HEK293 (cell line): Measurements from ENCODE around the gene IFI27L1.

Experiments
- BCL11B ChIP-seq: fragments of 450-650 bp; formaldehyde crosslinking; IDR thresholded peaks from 2 replicates; pipeline ENCODE4 v1.5.1; 2016; ENCODE audit warnings: low read depth, missing biosample characterization, missing genetic modification characterization
- GLI2 ChIP-seq: fragments of 450-650 bp; formaldehyde crosslinking; IDR thresholded peaks from 2 replicates; pipeline ENCODE4; 2017; ENCODE audit warnings: missing biosample characterization, missing genetic modification characterization, low read depth, borderline replicate concordance
- HOXA7 ChIP-seq: sonication (generic); formaldehyde crosslinking; IDR thresholded peaks from 2 replicates; pipeline ENCODE4 v1.8.1; 2022; ENCODE audit warnings: missing genetic modification reagents, borderline replicate concordance
- KLF9 ChIP-seq: fragments of 450-650 bp; formaldehyde crosslinking; IDR thresholded peaks from 2 replicates; pipeline ENCODE4 v1.5.1; 2016; ENCODE audit warnings: missing biosample characterization, missing genetic modification characterization, low read depth
- MYNN ChIP-seq: fragments of 450-650 bp; formaldehyde crosslinking; IDR thresholded peaks from 2 replicates; pipeline ENCODE4 v1.5.1; 2016; ENCODE audit warnings: missing biosample characterization, missing genetic modification characterization, borderline replicate concordance
- OSR2 ChIP-seq: fragments of 450-650 bp; formaldehyde crosslinking; IDR thresholded peaks from 2 replicates; pipeline ENCODE4 v1.5.1; 2016; ENCODE audit warnings: missing biosample characterization, missing genetic modification characterization
- TCF7L2 ChIP-seq: IDR thresholded peaks from 2 replicates; pipeline ENCODE4 v1.6.1; 2011; ENCODE audit warnings: low read depth, mild to moderate bottlenecking, inconsistent platforms, low read length, moderate library complexity, borderline replicate concordance
- TRIM28 ChIP-seq: IDR thresholded peaks from 2 replicates; pipeline ENCODE4 v1.6.1; 2011; ENCODE audit warnings: low read length, control low read depth, borderline replicate concordance
- ZBTB1 ChIP-seq: fragments of 450-650 bp; formaldehyde crosslinking; IDR thresholded peaks from 2 replicates; pipeline ENCODE4 v1.5.1; 2016; ENCODE audit warnings: missing biosample characterization, missing genetic modification characterization
- ZBTB7A ChIP-seq: fragments of 450-650 bp; formaldehyde crosslinking; IDR thresholded peaks from 2 replicates; pipeline ENCODE4 v1.5.1; 2016; ENCODE audit warnings: low read depth, missing biosample characterization, missing genetic modification characterization
- ZNF132 ChIP-seq: fragments of 450-650 bp; formaldehyde crosslinking; IDR thresholded peaks from 2 replicates; pipeline ENCODE4 v1.5.1; 2017; ENCODE audit warnings: missing biosample characterization, missing genetic modification characterization, borderline replicate concordance
- ZNF16 ChIP-seq: fragments of 450-650 bp; formaldehyde crosslinking; IDR thresholded peaks from 2 replicates; pipeline ENCODE4 v1.5.1; 2016; ENCODE audit warnings: low read depth, missing biosample characterization, missing genetic modification characterization
- ZNF2 ChIP-seq: fragments of 450-650 bp; formaldehyde crosslinking; IDR thresholded peaks from 2 replicates; pipeline ENCODE4 v1.5.1; 2016; ENCODE audit warnings: missing biosample characterization, missing genetic modification characterization
- ZNF335 ChIP-seq: fragments of 450-650 bp; formaldehyde crosslinking; conservative IDR thresholded peaks from 2 replicates; pipeline ENCODE4 v1.5.1; 2016; ENCODE audit warnings: missing biosample characterization, missing genetic modification characterization
- ZNF394 ChIP-seq: fragments of 450-650 bp; formaldehyde crosslinking; IDR thresholded peaks from 2 replicates; pipeline ENCODE4 v1.5.1; 2016; ENCODE audit warnings: missing biosample characterization, missing genetic modification characterization, mild to moderate bottlenecking, moderate library complexity, borderline replicate concordance
- ZNF521 ChIP-seq: fragments of 450-650 bp; formaldehyde crosslinking; IDR thresholded peaks from 2 replicates; pipeline ENCODE4 v1.5.1; 2017; ENCODE audit warnings: missing biosample characterization, mild to moderate bottlenecking, missing genetic modification characterization
- ZNF621 ChIP-seq: fragments of 450-650 bp; formaldehyde crosslinking; IDR thresholded peaks from 2 replicates; pipeline ENCODE4 v1.5.1; 2017; ENCODE audit warnings: missing biosample characterization, missing genetic modification characterization
- ZNF76 ChIP-seq: fragments of 450-650 bp; formaldehyde crosslinking; IDR thresholded peaks from 2 replicates; pipeline ENCODE4; 2016; ENCODE audit warnings: low read depth, missing biosample characterization, missing genetic modification characterization, borderline replicate concordance
- ZXDB ChIP-seq: fragments of 450-650 bp; formaldehyde crosslinking; IDR thresholded peaks from 2 replicates; pipeline ENCODE4 v1.5.1; 2016; ENCODE audit warnings: missing biosample characterization, missing genetic modification characterization
- TF ChIP-seq, protein P1 (sequence below): fragments of 450-650 bp; formaldehyde crosslinking; IDR thresholded peaks from 2 replicates; pipeline ENCODE4 v1.5.1; 2016; ENCODE audit warnings: missing biosample characterization, missing genetic modification characterization
- TF ChIP-seq, protein P2 (sequence below): fragments of 450-650 bp; formaldehyde crosslinking; IDR thresholded peaks from 2 replicates; pipeline ENCODE4 v1.5.1; 2017; ENCODE audit warnings: missing biosample characterization, missing genetic modification characterization
- TF ChIP-seq, protein P3 (sequence below): fragments of 450-650 bp; formaldehyde crosslinking; IDR thresholded peaks from 2 replicates; pipeline ENCODE4 v1.5.1; 2016; ENCODE audit warnings: missing biosample characterization, missing genetic modification characterization
- TF ChIP-seq, protein P4 (sequence below): fragments of 450-650 bp; formaldehyde crosslinking; IDR thresholded peaks from 2 replicates; pipeline ENCODE4 v1.5.1; 2017; ENCODE audit warnings: missing biosample characterization, missing genetic modification characterization
- TF ChIP-seq, protein P5 (sequence below): fragments of 450-650 bp; formaldehyde crosslinking; IDR thresholded peaks from 2 replicates; pipeline ENCODE4 v1.5.1; 2016; ENCODE audit warnings: missing biosample characterization, missing genetic modification characterization
- TF ChIP-seq, protein P6 (sequence below): fragments of 450-650 bp; formaldehyde crosslinking; IDR thresholded peaks from 2 replicates; pipeline ENCODE4 v1.5.1; 2016; ENCODE audit warnings: missing biosample characterization, missing genetic modification characterization
- TF ChIP-seq, protein P7 (sequence below): fragments of 450-650 bp; IDR thresholded peaks from 2 replicates; pipeline ENCODE4 v1.5.1; 2018; ENCODE audit warnings: missing biosample characterization, missing genetic modification characterization

Gene IFI27L1

DNA sequence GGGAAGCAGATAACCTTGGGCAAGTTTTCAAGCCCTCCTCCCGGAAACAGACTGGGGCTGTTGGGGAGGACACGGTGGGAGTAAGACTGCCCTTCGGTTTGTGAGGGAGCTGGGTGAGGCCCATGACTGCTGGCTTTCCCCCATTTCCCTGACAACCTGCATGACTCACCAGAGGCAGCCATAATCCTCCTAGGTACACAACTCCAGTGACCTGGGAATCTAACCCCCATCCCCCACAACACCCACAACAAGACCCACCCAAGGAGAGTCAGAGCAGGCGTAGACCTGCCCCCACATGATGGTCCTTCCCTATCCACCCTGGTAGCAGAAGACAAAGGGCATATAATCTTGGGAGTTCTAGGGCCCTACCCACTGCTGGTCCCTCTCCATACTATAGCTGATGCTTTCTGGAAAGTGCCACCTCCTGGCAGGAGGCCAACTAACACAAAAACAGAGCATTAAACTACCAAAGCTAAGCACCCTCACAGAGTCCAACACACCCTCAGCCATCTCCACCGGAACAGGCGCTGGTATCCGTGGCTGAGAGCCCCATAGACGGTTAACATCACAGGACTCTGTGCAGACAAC is 14.9 kb upstream of the IFI27L1 start (continued):
- TF ChIP-seq, protein P1, sequence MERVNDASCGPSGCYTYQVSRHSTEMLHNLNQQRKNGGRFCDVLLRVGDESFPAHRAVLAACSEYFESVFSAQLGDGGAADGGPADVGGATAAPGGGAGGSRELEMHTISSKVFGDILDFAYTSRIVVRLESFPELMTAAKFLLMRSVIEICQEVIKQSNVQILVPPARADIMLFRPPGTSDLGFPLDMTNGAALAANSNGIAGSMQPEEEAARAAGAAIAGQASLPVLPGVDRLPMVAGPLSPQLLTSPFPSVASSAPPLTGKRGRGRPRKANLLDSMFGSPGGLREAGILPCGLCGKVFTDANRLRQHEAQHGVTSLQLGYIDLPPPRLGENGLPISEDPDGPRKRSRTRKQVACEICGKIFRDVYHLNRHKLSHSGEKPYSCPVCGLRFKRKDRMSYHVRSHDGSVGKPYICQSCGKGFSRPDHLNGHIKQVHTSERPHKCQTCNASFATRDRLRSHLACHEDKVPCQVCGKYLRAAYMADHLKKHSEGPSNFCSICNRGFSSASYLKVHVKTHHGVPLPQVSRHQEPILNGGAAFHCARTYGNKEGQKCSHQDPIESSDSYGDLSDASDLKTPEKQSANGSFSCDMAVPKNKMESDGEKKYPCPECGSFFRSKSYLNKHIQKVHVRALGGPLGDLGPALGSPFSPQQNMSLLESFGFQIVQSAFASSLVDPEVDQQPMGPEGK (tag by site-specific recombination): peak; percentile 86
- TF ChIP-seq, protein P2, sequence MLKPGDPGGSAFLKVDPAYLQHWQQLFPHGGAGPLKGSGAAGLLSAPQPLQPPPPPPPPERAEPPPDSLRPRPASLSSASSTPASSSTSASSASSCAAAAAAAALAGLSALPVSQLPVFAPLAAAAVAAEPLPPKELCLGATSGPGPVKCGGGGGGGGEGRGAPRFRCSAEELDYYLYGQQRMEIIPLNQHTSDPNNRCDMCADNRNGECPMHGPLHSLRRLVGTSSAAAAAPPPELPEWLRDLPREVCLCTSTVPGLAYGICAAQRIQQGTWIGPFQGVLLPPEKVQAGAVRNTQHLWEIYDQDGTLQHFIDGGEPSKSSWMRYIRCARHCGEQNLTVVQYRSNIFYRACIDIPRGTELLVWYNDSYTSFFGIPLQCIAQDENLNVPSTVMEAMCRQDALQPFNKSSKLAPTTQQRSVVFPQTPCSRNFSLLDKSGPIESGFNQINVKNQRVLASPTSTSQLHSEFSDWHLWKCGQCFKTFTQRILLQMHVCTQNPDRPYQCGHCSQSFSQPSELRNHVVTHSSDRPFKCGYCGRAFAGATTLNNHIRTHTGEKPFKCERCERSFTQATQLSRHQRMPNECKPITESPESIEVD (tag by site-specific recombination): no peak
- TF ChIP-seq ZNF2 (tag by site-specific recombination) (peak; percentile 47; the same call in 1 of the 2 replicates), ZNF621 (tag by site-specific recombination) (no peak), OSR2 (tag by site-specific recombination) (peak; percentile 49; the same call in 1 of the 2 replicates), ZNF394 (tag by site-specific recombination) (no peak), MYNN (tag by site-specific recombination) (no peak), BCL11B (tag by site-specific recombination) (no peak), HOXA7 (CRISPR knock-in tag) (no peak), TRIM28 (no peak), ZNF335 (peak; percentile 50), ZBTB1 (no peak), ZNF16 (tag by site-specific recombination) (no peak), KLF9 (tag by site-specific recombination) (no peak), ZBTB7A (no peak), GLI2 (no peak), ZNF76 (no peak; the same call in 1 of the 2 replicates), ZXDB (tag by site-specific recombination) (no peak), TCF7L2 (no peak), ZNF521 (no peak), ZNF132 (tag by site-specific recombination) (no peak)
- TF ChIP-seq, protein P3, sequence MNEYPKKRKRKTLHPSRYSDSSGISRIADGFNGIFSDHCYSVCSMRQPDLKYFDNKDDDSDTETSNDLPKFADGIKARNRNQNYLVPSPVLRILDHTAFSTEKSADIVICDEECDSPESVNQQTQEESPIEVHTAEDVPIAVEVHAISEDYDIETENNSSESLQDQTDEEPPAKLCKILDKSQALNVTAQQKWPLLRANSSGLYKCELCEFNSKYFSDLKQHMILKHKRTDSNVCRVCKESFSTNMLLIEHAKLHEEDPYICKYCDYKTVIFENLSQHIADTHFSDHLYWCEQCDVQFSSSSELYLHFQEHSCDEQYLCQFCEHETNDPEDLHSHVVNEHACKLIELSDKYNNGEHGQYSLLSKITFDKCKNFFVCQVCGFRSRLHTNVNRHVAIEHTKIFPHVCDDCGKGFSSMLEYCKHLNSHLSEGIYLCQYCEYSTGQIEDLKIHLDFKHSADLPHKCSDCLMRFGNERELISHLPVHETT (tag by site-specific recombination): 0 out of 2 replicates have a peak, but pooled peaks have one; percentile 52
- TF ChIP-seq, protein P4, sequence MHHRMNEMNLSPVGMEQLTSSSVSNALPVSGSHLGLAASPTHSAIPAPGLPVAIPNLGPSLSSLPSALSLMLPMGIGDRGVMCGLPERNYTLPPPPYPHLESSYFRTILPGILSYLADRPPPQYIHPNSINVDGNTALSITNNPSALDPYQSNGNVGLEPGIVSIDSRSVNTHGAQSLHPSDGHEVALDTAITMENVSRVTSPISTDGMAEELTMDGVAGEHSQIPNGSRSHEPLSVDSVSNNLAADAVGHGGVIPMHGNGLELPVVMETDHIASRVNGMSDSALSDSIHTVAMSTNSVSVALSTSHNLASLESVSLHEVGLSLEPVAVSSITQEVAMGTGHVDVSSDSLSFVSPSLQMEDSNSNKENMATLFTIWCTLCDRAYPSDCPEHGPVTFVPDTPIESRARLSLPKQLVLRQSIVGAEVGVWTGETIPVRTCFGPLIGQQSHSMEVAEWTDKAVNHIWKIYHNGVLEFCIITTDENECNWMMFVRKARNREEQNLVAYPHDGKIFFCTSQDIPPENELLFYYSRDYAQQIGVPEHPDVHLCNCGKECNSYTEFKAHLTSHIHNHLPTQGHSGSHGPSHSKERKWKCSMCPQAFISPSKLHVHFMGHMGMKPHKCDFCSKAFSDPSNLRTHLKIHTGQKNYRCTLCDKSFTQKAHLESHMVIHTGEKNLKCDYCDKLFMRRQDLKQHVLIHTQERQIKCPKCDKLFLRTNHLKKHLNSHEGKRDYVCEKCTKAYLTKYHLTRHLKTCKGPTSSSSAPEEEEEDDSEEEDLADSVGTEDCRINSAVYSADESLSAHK (tag by site-specific recombination): no peak
- TF ChIP-seq, protein P5, sequence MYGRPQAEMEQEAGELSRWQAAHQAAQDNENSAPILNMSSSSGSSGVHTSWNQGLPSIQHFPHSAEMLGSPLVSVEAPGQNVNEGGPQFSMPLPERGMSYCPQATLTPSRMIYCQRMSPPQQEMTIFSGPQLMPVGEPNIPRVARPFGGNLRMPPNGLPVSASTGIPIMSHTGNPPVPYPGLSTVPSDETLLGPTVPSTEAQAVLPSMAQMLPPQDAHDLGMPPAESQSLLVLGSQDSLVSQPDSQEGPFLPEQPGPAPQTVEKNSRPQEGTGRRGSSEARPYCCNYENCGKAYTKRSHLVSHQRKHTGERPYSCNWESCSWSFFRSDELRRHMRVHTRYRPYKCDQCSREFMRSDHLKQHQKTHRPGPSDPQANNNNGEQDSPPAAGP (tag by site-specific recombination): peak; percentile 99
- TF ChIP-seq, protein P6, sequence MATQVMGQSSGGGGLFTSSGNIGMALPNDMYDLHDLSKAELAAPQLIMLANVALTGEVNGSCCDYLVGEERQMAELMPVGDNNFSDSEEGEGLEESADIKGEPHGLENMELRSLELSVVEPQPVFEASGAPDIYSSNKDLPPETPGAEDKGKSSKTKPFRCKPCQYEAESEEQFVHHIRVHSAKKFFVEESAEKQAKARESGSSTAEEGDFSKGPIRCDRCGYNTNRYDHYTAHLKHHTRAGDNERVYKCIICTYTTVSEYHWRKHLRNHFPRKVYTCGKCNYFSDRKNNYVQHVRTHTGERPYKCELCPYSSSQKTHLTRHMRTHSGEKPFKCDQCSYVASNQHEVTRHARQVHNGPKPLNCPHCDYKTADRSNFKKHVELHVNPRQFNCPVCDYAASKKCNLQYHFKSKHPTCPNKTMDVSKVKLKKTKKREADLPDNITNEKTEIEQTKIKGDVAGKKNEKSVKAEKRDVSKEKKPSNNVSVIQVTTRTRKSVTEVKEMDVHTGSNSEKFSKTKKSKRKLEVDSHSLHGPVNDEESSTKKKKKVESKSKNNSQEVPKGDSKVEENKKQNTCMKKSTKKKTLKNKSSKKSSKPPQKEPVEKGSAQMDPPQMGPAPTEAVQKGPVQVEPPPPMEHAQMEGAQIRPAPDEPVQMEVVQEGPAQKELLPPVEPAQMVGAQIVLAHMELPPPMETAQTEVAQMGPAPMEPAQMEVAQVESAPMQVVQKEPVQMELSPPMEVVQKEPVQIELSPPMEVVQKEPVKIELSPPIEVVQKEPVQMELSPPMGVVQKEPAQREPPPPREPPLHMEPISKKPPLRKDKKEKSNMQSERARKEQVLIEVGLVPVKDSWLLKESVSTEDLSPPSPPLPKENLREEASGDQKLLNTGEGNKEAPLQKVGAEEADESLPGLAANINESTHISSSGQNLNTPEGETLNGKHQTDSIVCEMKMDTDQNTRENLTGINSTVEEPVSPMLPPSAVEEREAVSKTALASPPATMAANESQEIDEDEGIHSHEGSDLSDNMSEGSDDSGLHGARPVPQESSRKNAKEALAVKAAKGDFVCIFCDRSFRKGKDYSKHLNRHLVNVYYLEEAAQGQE (tag by site-specific recombination): no peak
- TF ChIP-seq, protein P7, sequence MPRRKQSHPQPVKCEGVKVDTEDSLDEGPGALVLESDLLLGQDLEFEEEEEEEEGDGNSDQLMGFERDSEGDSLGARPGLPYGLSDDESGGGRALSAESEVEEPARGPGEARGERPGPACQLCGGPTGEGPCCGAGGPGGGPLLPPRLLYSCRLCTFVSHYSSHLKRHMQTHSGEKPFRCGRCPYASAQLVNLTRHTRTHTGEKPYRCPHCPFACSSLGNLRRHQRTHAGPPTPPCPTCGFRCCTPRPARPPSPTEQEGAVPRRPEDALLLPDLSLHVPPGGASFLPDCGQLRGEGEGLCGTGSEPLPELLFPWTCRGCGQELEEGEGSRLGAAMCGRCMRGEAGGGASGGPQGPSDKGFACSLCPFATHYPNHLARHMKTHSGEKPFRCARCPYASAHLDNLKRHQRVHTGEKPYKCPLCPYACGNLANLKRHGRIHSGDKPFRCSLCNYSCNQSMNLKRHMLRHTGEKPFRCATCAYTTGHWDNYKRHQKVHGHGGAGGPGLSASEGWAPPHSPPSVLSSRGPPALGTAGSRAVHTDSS (tag by site-specific recombination): no peak
